ENCODE results near the gene ADCY6.

Gene ADCY6

GRCh38 chr12:48782457-48783395, 6.2 kb downstream of the ADCY6 start:
- DNase-seq: no peak

- no peak for DNase-seq
Observed at GRCh38 chr12:48781750-48782456, 7.0 kb downstream of the ADCY6 start.

GRCh38 chr12:48780381-48781025, 8.4 kb downstream of the ADCY6 start:
- DNase-seq: no peak

DNA sequence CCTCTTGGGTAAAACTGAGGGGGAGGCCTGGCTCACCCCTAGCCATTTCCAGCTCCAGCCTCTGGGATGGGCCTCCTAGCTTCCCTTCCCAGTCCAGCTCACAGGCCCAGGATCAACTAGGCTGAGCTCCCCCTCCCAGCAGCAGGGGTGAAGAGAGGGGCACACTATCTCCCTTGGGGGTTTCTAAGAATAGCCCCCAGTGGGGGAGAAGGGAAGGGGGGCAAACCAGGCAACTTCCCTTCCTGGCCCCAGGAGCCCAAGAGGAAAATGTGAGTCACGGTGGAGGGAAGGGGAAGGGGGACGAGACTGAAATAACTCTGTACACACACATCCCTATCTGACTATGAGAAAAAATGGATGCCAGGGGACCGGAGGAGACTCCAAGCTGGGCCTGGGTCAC, 9.0 kb downstream of the ADCY6 start:
- no peak for DNase-seq

GRCh38 chr12:48777501-48778400, 11.1 kb downstream of the ADCY6 start:
- no peak for DNase-seq

GRCh38 chr12:48776956-48777355, 11.9 kb downstream of the ADCY6 start:
- DNase-seq: no peak

DNA sequence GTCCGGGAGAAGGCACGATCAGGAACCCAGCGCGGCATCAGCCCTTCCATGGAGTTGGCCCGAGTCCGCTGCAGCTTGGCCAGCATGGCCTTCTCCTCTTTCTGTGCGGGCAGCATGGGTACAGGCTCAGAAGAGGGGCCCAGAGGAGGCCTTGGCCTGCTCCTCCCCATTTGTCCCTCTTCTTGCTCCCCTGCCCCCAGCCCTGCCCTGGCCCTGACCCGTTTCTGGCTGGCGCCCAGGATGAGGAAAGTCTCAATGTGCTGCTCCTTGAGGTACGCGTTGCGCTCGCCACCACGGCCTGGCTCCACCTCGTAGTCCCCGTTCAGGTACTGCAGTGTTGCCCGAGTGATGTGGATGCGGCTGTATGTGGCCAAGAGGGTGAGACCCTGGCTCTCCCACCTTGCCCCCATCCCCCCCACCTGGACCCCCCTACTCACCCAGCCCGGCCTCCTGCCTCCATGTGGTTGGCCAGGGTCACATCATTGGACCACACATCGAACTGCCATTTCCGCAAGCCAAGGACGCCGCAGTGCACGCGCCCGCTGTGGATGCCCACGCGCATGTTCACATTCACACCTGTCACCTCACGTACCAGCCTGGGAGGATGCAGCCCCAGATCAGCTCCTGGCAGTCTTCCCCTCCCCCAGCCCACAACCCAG, 12.8 kb downstream of the ADCY6 start:
- no peak for DNase-seq

DNA sequence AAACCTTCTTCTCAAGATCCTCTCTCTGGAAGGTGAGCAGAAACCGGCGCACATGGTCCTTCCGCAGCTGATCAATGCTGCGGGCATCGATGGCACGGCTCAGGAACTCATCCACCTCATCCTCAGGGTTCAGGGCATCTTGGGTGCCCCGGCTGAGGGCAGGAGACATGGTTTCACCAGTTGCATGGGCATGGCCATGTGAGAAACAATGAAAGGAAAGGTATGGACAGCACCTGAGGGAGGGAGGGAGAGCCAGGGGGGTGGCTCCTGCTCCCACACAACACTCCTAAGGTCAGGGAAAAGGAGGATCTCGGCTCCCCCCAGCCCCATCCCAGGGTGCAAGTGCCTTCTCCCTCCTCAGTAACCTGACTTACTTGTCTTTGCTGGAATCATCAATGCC, 13.6 kb downstream of the ADCY6 start:
- DNase-seq: no peak

- no peak for DNase-seq
Observed at GRCh38 chr12:48774516-48774915, 14.4 kb downstream of the ADCY6 start.

DNA sequence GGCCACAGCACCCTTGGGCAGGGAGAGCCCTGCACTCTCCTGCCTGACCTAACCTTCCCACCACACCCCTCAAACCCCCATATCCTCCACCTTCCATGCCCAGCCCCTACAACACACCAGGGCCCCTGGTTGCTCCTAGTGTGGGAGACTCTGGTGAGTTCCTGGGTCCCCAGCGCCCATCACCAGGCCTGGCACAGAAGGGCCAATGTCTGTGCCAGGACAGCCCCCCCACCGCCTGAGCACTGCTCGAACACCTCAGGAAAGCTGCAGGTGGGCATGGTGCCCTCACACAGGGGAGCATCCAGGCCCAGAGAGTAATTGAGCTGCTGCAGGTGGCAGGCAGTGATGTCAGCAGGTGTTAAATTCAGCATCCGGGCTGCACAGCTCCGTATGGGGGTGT, 15.2 kb downstream of the ADCY6 start:
- peak in 1 of 3 experiments; percentile 2 for DNase-seq

GRCh38 chr12:48771588-48772112, 17.2 kb downstream of the ADCY6 start:
- DNase-seq: no peak

DNA sequence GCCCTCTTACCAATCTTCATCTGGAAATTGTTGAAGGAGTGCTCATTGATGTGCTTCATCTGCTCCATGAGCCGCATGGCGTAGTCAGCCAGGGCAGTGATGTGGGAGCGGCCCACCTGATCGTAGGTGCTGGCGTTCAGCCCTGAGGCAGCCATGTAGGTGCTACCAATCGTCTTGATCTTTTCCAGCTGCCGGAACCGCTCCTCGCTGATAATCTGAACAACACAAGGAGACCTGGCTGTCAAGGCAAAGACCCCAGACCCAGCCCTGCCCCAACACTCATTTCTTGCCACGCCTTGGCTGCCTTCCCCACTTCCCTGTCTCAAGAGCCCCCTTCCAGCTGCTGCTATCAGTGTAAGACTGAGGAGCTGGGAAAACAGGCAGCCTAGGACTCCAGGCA, 18.1 kb downstream of the ADCY6 start:
- DNase-seq: no peak

GRCh38 chr12:48768736-48769135, 20.2 kb downstream of the ADCY6 start:
- no peak for DNase-seq

DNA sequence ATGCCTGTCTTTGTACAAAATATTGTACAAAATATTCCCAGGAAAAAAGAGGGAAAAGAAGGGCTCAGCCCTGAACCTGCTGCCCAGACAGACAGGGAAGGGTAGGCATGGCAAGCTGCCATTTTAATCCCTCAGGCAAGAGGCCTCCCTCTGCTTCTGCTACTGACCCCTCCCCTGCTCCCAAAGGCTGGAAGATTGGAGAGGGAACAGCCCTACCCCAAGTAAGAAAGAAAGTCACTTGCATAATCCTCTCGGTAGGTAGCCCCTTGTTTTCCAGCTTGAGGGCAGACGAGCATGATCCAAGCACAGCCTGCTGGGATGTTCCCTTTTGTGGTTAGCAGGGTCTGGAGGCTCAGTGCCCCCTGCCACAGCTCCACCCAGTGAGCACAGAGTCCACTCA, 20.7 kb downstream of the ADCY6 start:
- DNase-seq: no peak

DNA sequence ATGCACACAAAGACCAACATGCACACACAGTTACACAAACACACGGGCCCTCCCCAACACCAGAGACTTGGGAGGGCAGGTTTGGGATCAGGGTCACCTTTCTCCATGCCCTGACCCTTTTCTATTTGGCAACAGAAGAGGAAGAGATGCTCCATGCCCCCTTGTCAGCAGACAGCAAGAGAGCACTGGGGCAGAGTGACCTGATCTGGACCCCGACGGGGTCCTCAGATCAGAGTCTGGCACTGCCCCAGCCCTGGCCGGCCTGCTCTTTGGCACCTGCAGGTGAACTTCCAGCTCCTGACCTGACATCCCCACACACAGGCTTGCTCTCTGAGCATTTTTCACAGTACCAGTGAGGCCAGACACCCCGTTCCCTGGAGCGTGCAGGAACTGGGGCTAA, 21.4 kb downstream of the ADCY6 start:
- DNase-seq: no peak

DNA sequence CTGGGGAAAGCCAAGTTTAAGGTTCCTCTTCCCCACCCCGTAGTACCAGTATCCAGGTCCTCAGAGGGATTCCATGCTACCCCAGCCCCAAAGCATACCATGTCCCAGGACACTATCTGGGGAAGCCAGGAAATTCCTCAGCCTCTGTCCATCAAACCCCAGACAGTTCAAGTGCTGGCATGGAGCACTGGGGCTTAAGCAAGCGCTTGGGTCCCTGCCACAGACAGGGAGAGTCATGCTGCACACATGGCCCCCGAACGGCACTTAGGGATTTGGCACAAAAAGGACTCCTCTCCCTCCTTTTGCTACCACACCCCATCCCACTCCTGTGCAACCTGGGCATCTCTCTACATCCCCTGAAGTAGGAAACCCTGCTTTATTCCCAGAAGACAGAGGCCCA, 21.8 kb downstream of the ADCY6 start:
- no peak for DNase-seq

- DNase-seq: no peak
Observed at GRCh38 chr12:48765753-48766162, 23.1 kb downstream of the ADCY6 start.

- DNase-seq: no peak
Observed at GRCh38 chr12:48764521-48764920, 24.4 kb downstream of the ADCY6 start.

DNA sequence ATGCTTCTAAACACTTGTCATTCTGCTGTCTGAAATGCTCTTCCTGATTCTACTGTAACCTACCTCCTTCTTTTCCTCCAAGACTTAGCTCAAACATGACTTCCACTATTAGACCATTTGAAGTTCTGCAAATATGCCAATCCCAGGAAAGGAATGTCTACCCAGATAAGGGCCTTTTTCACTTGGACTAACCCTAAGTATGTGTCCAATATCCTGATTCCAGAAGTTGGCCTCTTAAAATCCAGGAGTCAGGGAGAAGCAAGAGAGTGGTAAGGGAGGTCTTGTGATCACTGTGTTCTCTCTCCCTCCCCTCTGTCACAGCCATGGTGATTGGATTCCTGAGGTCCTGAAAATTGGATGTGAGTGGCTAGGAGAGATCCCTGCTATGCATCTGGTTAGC, 30.2 kb downstream of the ADCY6 start:
- no peak for DNase-seq

DNA sequence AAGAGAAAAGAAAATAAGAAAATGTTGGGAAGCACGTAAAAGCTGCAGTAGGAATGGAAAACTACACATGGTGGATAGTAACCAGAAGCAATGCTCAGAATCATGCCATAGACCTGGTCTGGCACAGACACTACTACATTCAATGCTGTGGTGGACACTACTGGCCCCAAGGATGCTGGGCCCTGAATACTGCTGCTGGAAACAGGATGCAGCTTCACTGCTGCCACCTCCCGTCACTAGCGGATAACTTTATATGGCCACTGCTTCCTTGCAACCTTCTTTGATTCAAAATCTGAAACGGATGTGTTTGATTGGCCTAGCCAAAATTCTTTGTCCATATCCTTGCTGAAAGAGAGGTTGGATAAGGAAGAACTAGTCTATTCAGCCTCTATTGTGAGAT, 30.7 kb downstream of the ADCY6 start:
- no peak for DNase-seq

DNA sequence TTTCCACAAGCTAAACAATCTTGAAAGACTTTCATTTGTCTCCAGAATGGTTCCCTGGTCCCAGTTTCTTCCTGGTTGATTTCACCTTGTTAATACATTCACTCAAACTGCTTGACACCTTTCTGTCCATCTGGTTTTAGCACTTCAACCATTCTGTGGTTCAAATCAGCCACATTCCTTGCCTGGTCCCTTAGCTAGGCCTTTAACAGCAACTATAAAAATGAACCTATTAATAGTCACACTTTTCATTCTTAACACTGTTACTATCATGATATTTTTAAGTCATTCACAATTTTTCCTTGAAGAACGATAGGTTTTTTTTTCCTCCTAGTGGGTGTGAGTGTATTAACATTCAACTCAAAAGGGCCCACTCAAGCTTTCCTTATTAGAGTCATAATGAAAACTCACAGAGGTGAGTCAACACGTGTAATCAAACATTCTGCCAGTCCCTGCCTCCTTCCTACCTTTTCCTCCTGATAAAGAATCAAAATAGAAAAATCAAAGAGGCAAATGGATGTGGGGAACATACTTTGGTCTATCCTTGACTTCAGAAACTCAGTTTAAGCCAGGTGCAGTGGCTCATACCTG, 38.0 kb downstream of the ADCY6 start:
- DNase-seq: no peak

All from NCI-H1417 (cell line).